Skeletal muscle tissue (tissue), 4 donors: ENCODE data around the gene SHD. TPM values are rescaled to one million over a fixed set of nuclear protein-coding genes. Genes with fewer than 3 reads are reported as not detected.
A peak's percentile ranks its signal among the peaks of the same experiment; 100 is the strongest.

Experiments used
- H3K27ac ChIP-seq: one replicate; pipeline ENCODE4 v1.7.0; 2013; ENCODE audit warnings: mild to moderate bottlenecking, low read depth, low read length, inconsistent platforms
- H3K27me3 ChIP-seq, 3 donors: one replicate each; pipeline ENCODE4 v1.7.0; 2013; ENCODE audit warnings: low read length in 3 of 3; ENCODE audit not compliant: control insufficient read depth in 3 of 3, insufficient read depth in 3 of 3
- H3K36me3 ChIP-seq, 3 donors: one replicate each; pipeline ENCODE4 v1.7.0; 2013; ENCODE audit warnings: low read length in 3 of 3; ENCODE audit not compliant: control insufficient read depth in 3 of 3, insufficient read depth in 3 of 3
- H3K4me1 ChIP-seq, 3 donors: one replicate each; pipeline ENCODE4 v1.7.0; 2013; ENCODE audit warnings: low read length in 3 of 3, mild to moderate bottlenecking in 3 of 3; ENCODE audit not compliant: control insufficient read depth in 3 of 3, insufficient read depth in 3 of 3
- H3K4me3 ChIP-seq, 3 donors: one replicate each; pipeline ENCODE4 v1.7.0; 2013; ENCODE audit warnings: low read length in 3 of 3
- H3K9ac ChIP-seq, 3 donors: one replicate each; pipeline ENCODE4 v1.7.0; 2013; ENCODE audit warnings: low read length in 3 of 3, mild to moderate bottlenecking in 3 of 3, moderate library complexity in 2 of 3, low read depth in 1 of 3
- H3K9me3 ChIP-seq, 3 donors: one replicate each; pipeline ENCODE4 v1.7.0; 2013; ENCODE audit warnings: low read length in 3 of 3; ENCODE audit not compliant: control insufficient read depth in 3 of 3
- total RNA-seq: library from RNA; depleted of rRNA; stranded (reverse); fragments of >200 nt; gene quantifications from one replicate; pipeline ENCODE4 v1.2.3, GENCODE V29; 2014
- donor health status: Osteomylitis.

Gene SHD
- total RNA-seq, 1 donor from 2014 or later: 24.5 TPM

- H3K27ac ChIP-seq: no peak within 1 kb of the TSS
- H3K27me3 ChIP-seq: no peaks in the 10 kb centered on the region
- H3K9ac ChIP-seq: peak within 1 kb of the TSS; percentile 60 to 88 (median 79)
- peaks cover 9 to 17% (median 14%) of the 10 kb centered on the region in 3 donors for H3K4me1 ChIP-seq
- H3K9me3 ChIP-seq: no peaks in the 10 kb centered on the region
- no peaks in the 10 kb centered on the region for H3K36me3 ChIP-seq
- peak within 1 kb of the TSS; percentile 64 to 81 (median 72) for H3K4me3 ChIP-seq
These were observed 59.6 kb downstream of the SHD start, which contains the start of gene STAP2 for GRCh38 chr19:4338441-4339355. Gene STAP2, minus strand, starts transcription at chr19:4338827. Its CDS starts 74 bp downstream, at chr19:4338753.

Other genes starting within 250 kb of the SHD start
- gene ZBTB7A, start 212.4 kb upstream of the SHD start, total RNA-seq: 4.2 TPM
- 114 TPM for gene MAP2K2, start 155.1 kb upstream of the SHD start, total RNA-seq
- gene CREB3L3, start 125.6 kb upstream of the SHD start, total RNA-seq: not detected
- 9.9 TPM for gene SIRT6, start 96.7 kb upstream of the SHD start, total RNA-seq
- gene ANKRD24, start 96.6 kb upstream of the SHD start, total RNA-seq: not detected
- gene EBI3, start 49.7 kb upstream of the SHD start, total RNA-seq: not detected
- 14.6 TPM for gene YJU2, start 32.2 kb upstream of the SHD start, total RNA-seq
- gene TMIGD2, start 23.1 kb downstream of the SHD start, total RNA-seq: 0.52 TPM
- not detected for gene FSD1, start 25.3 kb downstream of the SHD start, total RNA-seq
- 5.2 TPM for gene STAP2, start 59.6 kb downstream of the SHD start, total RNA-seq
- gene MPND, start 64.3 kb downstream of the SHD start, total RNA-seq: 5.7 TPM
- gene SH3GL1, start 121.3 kb downstream of the SHD start, total RNA-seq: 16.2 TPM
- 6.3 TPM for gene CHAF1A, start 123.4 kb downstream of the SHD start, total RNA-seq
- gene UBXN6, start 178.5 kb downstream of the SHD start, total RNA-seq: 89.8 TPM
- 33.9 TPM for gene HDGFL2, start 193.0 kb downstream of the SHD start, total RNA-seq
- gene PLIN4, start 239.2 kb downstream of the SHD start, total RNA-seq: 15.7 TPM